B cell (primary cell): ENCODE results near the gene RIMKLB. TPM values are rescaled to one million over a fixed set of nuclear protein-coding genes. Genes with fewer than 3 reads are reported as not detected.
"Not testable (repeated sequence)": the region's sequence is repeated elsewhere in the genome, so short reads cannot be mapped to it uniquely, and the experiment has no call there.

Experiments used
- ATAC-seq: fragments of 200-7000 bp; cut with Tn5 transposase; one replicate; pipeline ENCODE4 v1.10.0; 2021; ENCODE audit warnings: low read depth, mild to moderate bottlenecking, moderate number of reproducible peaks, moderate library complexity
- CTCF ChIA-PET: fragments of 350-600 bp; sonication (Branson Sonifier 250); formaldehyde crosslinking; loops from one replicate; lab custom pipeline; 2021; ENCODE audit warnings: antibody characterized with exemption, inconsistent platforms; lab: Charles Lee
- POLR2A ChIA-PET: fragments of 350-600 bp; sonication (Branson Sonifier 250); formaldehyde crosslinking; loops from one replicate; lab custom pipeline; 2021; ENCODE audit warnings: antibody characterized with exemption; lab: Charles Lee
- DNase-seq: peaks from one replicate; pipeline ENCODE4 v3.0.0; 2013
- H2AFZ ChIP-seq: 2 replicates; pipeline ENCODE4 v1.6.1; 2012; ENCODE audit warnings: mild to moderate bottlenecking, low read depth, low read length; ENCODE audit not compliant: insufficient read depth, poor library complexity, severe bottlenecking
- H3K27ac ChIP-seq, 2 donors: 1 replicate in 1 of 2; 2 replicates in 1 of 2; pipeline ENCODE4 v1.5.1; 2012 to 2013; ENCODE audit warnings: low read length in 2 of 2, mild to moderate bottlenecking in 2 of 2, moderate library complexity in 1 of 2
- H3K27me3 ChIP-seq, 4 experiments: fragments of 200-600 bp in 1 of 4; sonication (generic) in 1 of 4; replicated peaks in 1 of 4; 1 replicate in 2 of 4; 2 replicates in 2 of 4; pipeline versions ENCODE4 v1.6.1 to v1.7.0; 2013 to 2016; ENCODE audit warnings: low read length in 3 of 4, mild to moderate bottlenecking in 2 of 4, mixed read lengths in 1 of 4, moderate library complexity in 1 of 4; ENCODE audit not compliant: insufficient read depth in 4 of 4, control insufficient read depth in 3 of 4; ENCODE audit errors: control extremely low read depth in 1 of 4
- H3K36me3 ChIP-seq, 2 experiments: replicated peaks in 1 of 2; 1 replicate in 1 of 2; 2 replicates in 1 of 2; pipeline versions ENCODE4 v1.6.1 to v1.7.1; 2013; ENCODE audit warnings: low read length in 1 of 2; ENCODE audit not compliant: insufficient read depth in 2 of 2, control insufficient read depth in 1 of 2; ENCODE audit errors: control extremely low read depth in 1 of 2, extremely low read depth in 1 of 2
- H3K4me1 ChIP-seq, 2 donors: fragments of 200-600 bp in 1 of 2; sonication (generic) in 1 of 2; 1 replicate in 1 of 2; 2 replicates in 1 of 2; pipeline versions ENCODE4 v1.5.1 to v1.6.1; 2013 to 2017; ENCODE audit warnings: low read length in 2 of 2; ENCODE audit not compliant: control insufficient read depth in 2 of 2, insufficient read depth in 2 of 2
- H3K4me2 ChIP-seq: replicated peaks from 2 replicates; pipeline ENCODE3; 2012; ENCODE audit warnings: mild to moderate bottlenecking, low read depth, low read length; ENCODE audit not compliant: poor library complexity, severe bottlenecking
- H3K4me3 ChIP-seq, 5 experiments: fragments of 200-600 bp in 1 of 5; sonication (generic) in 1 of 5; 1 replicate in 3 of 5; 2 replicates in 2 of 5; pipeline versions ENCODE4 v1.5.1 to v1.7.0; 2011 to 2016; ENCODE audit warnings: low read length in 4 of 5, mild to moderate bottlenecking in 4 of 5, low read depth in 2 of 5, control low read depth in 1 of 5, moderate library complexity in 1 of 5; ENCODE audit not compliant: insufficient read depth in 1 of 5; ENCODE audit errors: control extremely low read depth in 1 of 5, extremely low read depth in 1 of 5
- H3K79me2 ChIP-seq: fragments of 200-600 bp; sonication (generic); one replicate; pipeline ENCODE4 v1.6.0; 2016; ENCODE audit warnings: low read length; ENCODE audit not compliant: control insufficient read depth, insufficient read depth
- H3K9ac ChIP-seq: fragments of 200-600 bp; sonication (generic); 2 replicates; pipeline ENCODE4 v1.6.1; 2017; ENCODE audit warnings: mild to moderate bottlenecking, low read length, moderate library complexity
- H3K9me3 ChIP-seq, 3 donors: one replicate each; pipeline versions ENCODE4 v1.6.1 to v1.7.1; 2013; ENCODE audit warnings: low read length in 2 of 3; ENCODE audit not compliant: control insufficient read depth in 2 of 3, insufficient read depth in 1 of 3; ENCODE audit errors: control extremely low read depth in 1 of 3
- H4K20me1 ChIP-seq: 2 replicates; pipeline ENCODE4 v1.6.0; 2012; ENCODE audit warnings: mild to moderate bottlenecking, low read length; ENCODE audit not compliant: insufficient read depth, control insufficient read depth, poor library complexity, severe bottlenecking
- H3K27ac Mint-ChIP-seq: one replicate; pipeline ENCODE4 v1.8.0; 2021; ENCODE audit warnings: mixed read lengths
- H3K27me3 Mint-ChIP-seq: one replicate; pipeline ENCODE4 v1.8.0; 2021; ENCODE audit warnings: mixed read lengths
- H3K4me1 Mint-ChIP-seq: one replicate; pipeline ENCODE4 v1.8.0; 2021; ENCODE audit warnings: mixed read lengths
- H3K4me3 Mint-ChIP-seq: one replicate; pipeline ENCODE4 v1.8.0; 2021; ENCODE audit warnings: mixed read lengths
- H3K9me3 Mint-ChIP-seq: one replicate; pipeline ENCODE4 v1.8.0; 2022; ENCODE audit warnings: mixed read lengths; ENCODE audit not compliant: insufficient read depth
- WGBS: methylation state at CpG from one replicate; pipeline ENCODE4 v1.1.5; 2013; ENCODE audit warnings: missing lambda C conversion rate; ENCODE audit not compliant: insufficient coverage; 5-methylcytosine and 5-hydroxymethylcytosine counted together
- intact Hi-C: fragments of 100-400 bp; cut with micrococcal nuclease; formaldehyde crosslinking; loops from one replicate; pipeline ENCODE4 v1.10.0; 2022
- polyA plus RNA-seq: library from polyadenylated mRNA; depleted of rRNA; stranded (reverse); fragments of >200 nt; gene quantifications from 2 replicates; pipeline ENCODE4 v1.2.3, GENCODE V29; 2012
- total RNA-seq, 2 donors: library from RNA; stranded (reverse); fragments of 120-200 nt in 1 of 2; gene quantifications; 1 replicate in 1 of 2; 2 replicates in 1 of 2; pipeline versions ENCODE4 v1.2.3 to v1.2.4, GENCODE V29; 2013 to 2022

The RIMKLB gene
- total and polyA plus RNA-seq, 2 donors (not counting 1 experiment from before 2014, with no cell fraction given), result 27.8 to 54.2 TPM

- H3K4me1 ChIP-seq, H3K27me3 Mint-ChIP-seq, H3K4me2 ChIP-seq, H3K27me3 ChIP-seq, H3K36me3 ChIP-seq, H3K9me3 Mint-ChIP-seq, H3K4me1 Mint-ChIP-seq, H3K27ac Mint-ChIP-seq, ATAC-seq, intact Hi-C loops, POLR2A ChIA-PET, H3K79me2 ChIP-seq, H2AFZ ChIP-seq, H3K9ac ChIP-seq, DNase-seq, H3K4me3 ChIP-seq, H3K4me3 Mint-ChIP-seq, H3K9me3 ChIP-seq, H3K27ac ChIP-seq, H4K20me1 ChIP-seq, CTCF ChIA-PET: not testable (repeated sequence)
- WGBS, result 91% methylated on average over 10 of the region's 11 CpGs
Measured at GRCh38 chr12:8805487-8805886, 107.7 kb downstream of the RIMKLB start.

- H3K4me3 Mint-ChIP-seq, H3K4me2 ChIP-seq, CTCF ChIA-PET, H3K9ac ChIP-seq, intact Hi-C loops, H3K27me3 ChIP-seq, H4K20me1 ChIP-seq, POLR2A ChIA-PET, H3K27ac Mint-ChIP-seq, H3K27me3 Mint-ChIP-seq, H3K27ac ChIP-seq, H3K4me1 Mint-ChIP-seq, H3K36me3 ChIP-seq, H3K79me2 ChIP-seq, H3K9me3 ChIP-seq, H3K9me3 Mint-ChIP-seq, H2AFZ ChIP-seq, ATAC-seq, H3K4me1 ChIP-seq, DNase-seq, H3K4me3 ChIP-seq: not testable (repeated sequence)
- whole genome bisulfite sequencing, result 100% methylated on average over 7 of the region's 11 CpGs
Measured at GRCh38 chr12:8807084-8807483, 109.3 kb downstream of the RIMKLB start.

GRCh38 chr12:8810112-8810511 is 112.3 kb downstream of the RIMKLB start:
- ATAC-seq, CTCF ChIA-PET, H3K27ac ChIP-seq, DNase-seq, H4K20me1 ChIP-seq, H3K4me3 ChIP-seq, H3K9ac ChIP-seq, H3K79me2 ChIP-seq, H3K9me3 ChIP-seq, H2AFZ ChIP-seq, H3K4me1 Mint-ChIP-seq, H3K4me3 Mint-ChIP-seq, H3K4me1 ChIP-seq, intact Hi-C loops, H3K9me3 Mint-ChIP-seq, H3K27ac Mint-ChIP-seq, H3K27me3 Mint-ChIP-seq, H3K36me3 ChIP-seq, POLR2A ChIA-PET, H3K4me2 ChIP-seq, H3K27me3 ChIP-seq: not testable (repeated sequence)
- WGBS, result 93% methylated on average over 6 of the region's 7 CpGs
